Activated CD8-positive, alpha-beta memory T cell treated with anti-CD3 and anti-CD28 coated beads for 36 hours (primary cell): ENCODE results near the gene SLC66A3. TPM values are rescaled to one million over a fixed set of nuclear protein-coding genes. Genes with fewer than 3 reads are reported as not detected.
"Not testable (repeated sequence)": the region's sequence is repeated elsewhere in the genome, so short reads cannot be mapped to it uniquely, and the experiment has no call there.

Experiments used
- CTCF ChIA-PET: fragments of 350-600 bp; sonication (Branson Sonifier 250); formaldehyde crosslinking; loops from one replicate; lab custom pipeline; 2021; ENCODE audit warnings: antibody characterized with exemption; lab: Charles Lee
- POLR2A ChIA-PET: fragments of 350-600 bp; sonication (Branson Sonifier 250); formaldehyde crosslinking; loops from one replicate; lab custom pipeline; 2021; ENCODE audit warnings: antibody characterized with exemption; lab: Charles Lee
- total RNA-seq, 2 experiments: library from RNA; stranded (reverse); gene quantifications; one replicate each; pipeline ENCODE4 v1.2.3, GENCODE V29; 2021

The SLC66A3 gene
- total RNA-seq, 2 experiments from 2014 or later, result 10.2 to 11.1 TPM

DNA sequence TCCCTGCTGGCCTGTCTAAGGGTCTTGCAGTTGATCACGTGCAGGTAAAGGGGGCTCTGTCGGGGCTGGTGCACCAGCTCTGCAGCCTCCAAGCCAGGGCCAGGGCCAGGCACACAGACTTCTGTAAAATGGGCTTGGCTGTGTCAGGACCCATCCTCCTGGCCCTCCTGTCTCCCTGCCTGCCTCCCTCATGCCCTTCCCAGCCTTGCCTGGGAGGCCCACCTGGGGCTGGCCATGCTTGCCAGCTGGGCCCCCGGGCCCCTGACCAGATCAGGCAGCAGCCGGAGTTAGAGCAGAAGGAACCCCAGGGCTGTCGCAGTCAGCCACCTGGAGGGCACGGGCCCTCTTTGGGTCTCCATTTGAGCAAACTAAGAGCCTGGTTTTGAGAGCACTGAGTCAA, 2.0 kb downstream of the SLC66A3 start:
- ChIA-PET CTCF (no interaction called here), POLR2A (interaction anchor here (0.6 kb wide), 1 partner anchor 467 kb away, joined by 3 read pairs; no protein-coding TSS in a partner anchor)

DNA sequence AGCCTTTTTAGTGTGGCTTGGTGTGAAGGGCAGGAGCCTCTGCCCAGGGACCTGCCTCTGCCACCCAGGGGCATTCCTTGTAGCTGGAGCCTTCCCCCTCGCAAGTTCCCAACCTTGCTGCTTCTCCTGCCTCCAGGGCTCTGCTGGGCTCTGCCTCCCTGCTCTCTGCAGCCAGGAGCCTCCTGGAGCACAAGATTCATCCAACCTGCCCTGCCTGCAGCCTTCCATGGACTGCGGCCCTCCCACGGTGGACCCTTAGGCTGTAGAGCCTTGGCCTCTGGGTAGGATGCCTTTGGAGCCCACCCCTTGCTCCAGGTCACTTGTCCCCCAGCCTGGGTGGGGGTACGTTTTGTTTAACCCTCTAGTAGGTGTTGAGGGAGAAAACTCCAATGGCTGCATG, 2.5 kb downstream of the SLC66A3 start:
- ChIA-PET CTCF (no interaction called here), POLR2A (no interaction called here)

DNA sequence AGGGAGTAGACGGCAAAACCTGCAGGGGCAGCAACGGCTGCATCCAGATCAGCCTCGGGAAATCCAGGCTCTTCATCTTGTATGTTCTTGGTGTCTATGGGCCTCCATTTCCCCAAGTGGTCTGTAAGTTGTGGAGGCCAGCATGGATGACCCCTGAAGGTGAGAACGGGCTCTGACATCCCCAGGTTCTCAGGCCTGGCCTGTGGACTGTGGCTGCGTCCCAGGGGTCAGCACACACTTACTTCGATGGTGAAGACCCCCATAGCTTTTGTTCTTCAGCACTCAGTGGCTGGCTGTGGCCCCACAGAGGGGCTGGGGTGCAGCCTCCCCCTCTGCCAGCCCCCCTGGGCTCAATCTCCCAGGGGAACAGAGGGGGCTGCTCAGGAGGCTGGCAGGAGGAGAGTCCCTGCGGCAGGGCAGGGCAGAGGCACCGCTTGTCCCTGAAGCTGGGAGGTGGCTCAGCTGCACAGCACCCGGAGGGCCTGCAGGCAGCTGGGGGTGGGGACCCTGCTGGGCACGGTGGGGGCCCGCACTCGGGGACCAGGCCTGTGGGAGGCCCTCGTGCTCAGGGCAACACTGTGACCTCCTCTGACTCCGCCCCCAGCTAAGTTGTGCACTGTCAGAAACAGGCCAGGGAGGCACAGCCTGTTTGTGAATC, 3.8 kb downstream of the SLC66A3 start:
- POLR2A ChIA-PET, result no interaction called here
- CTCF ChIA-PET, result interaction anchor here (1.2 kb wide), 1 partner anchor 27 kb away, joined by 3 read pairs; no protein-coding TSS in a partner anchor

DNA sequence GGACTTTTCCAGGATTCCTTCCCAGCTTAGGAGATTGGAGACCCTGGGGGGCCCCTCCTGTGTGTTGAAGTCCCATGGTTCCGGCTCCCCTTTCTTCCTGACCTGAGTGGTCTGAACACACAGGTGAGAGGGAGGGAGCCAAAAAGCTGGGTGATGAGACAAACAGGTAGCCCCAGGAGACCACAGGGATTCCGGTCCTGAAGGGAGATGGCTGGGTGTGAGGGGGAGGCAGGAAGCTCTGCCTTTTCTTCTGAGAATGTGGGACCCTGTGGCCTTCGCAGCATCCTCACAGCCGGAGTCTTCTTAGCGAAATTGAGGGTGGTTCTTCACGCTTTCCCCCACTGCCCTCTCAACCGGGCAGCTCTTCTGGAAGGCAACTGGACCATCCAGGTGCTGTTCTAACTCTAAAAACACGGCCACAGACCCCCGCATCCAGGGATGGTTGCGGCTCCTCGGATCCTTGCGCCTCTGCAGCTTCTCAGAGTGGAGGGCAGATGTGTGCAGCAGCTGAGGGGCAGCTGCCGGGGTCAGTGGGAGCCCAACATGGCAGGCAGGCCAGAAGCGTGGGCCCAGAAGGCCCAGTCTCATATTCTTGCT, 4.4 kb downstream of the SLC66A3 start:
- CTCF ChIA-PET, result interaction anchor here (1.2 kb wide), 1 partner anchor 27 kb away, joined by 3 read pairs; no protein-coding TSS in a partner anchor
- POLR2A ChIA-PET, result no interaction called here

DNA sequence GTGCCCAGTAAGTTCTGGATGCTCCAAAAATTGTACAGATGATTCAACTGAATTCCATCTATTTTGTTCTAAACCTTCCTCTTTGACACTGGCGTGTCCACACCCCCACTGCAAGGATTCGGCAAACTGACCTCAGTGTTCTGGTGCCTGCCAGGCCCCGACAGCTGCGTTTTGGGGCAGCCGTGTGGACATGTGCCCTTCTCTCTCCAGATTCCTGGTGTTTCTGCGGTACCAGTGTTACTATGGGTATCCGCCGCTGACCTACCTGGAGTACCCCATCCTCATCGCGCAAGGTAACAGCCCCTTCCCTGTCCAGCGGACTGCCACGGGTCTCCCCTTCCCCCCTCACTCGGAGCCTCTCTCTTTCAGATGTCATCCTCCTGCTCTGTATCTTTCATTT, 5.0 kb downstream of the SLC66A3 start:
- ChIA-PET CTCF (interaction anchor here (1.5 kb wide), 1 partner anchor 28 kb away, joined by 6 read pairs; a partner anchor contains a TSS), POLR2A (no interaction called here)

DNA sequence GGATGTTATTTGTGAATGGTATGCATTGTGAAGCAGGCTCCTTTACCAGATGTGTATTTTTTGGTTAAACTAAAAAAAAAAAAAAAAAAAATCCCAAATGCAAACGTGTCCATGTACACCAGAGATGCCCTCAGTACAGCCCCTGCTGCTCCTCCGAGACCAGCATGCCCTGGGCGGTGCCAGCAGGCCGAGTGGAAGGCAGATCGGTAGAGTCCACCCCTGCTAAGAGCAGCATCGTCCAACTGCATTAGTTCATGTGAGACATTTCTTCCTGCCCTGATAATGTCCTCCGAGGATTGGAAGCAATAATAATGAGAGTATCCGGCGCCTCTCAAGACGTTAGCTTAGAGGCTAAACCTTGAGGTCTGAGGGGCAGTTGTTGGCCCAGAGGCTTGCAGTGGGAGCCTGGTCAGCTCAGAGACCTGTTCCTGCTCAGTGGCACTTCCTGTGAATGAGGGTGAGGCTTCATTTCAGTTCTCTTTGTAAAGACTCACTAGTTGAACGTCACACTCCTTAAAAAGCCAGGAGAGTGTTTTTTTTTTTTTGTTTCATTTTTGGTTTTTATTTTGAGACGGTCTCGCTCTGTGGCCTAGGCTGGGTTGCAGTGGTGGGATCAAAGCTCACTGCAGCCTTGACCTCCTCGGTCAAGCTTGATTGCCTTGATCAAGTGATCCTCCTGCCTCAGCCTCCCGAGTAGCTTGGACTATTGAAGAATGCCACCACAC, 5.6 kb downstream of the SLC66A3 start:
- ChIA-PET CTCF (interaction anchor here (1.5 kb wide), 1 partner anchor 28 kb away, joined by 6 read pairs; a partner anchor contains a TSS), POLR2A (interaction anchor here (0.7 kb wide), 1 partner anchor 8 kb away, joined by 5 read pairs; no protein-coding TSS in a partner anchor)

DNA sequence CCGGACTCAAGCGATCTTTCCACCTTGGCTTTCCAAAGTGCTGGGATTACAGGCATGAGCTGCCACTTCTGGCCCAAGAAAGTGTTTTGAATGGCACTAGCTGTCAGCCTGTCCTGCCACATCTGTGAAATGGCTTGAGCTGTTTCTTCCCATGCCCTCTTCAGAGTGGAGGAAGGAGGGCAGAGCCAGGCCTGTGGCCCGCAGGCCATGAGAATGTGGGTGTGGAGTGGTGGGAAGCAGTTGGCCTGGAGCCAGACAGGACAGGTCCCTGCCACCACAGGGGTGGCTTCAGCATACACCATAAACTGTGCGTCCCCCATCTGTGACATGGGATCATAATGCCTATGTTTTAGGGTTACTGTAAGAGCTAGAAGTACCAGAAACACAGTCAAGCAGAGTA, 6.5 kb downstream of the SLC66A3 start:
- ChIA-PET POLR2A (interaction anchor here (0.6 kb wide), 1 partner anchor 182 kb away, joined by 3 read pairs; the partner anchor contains the start of gene ROCK2), CTCF (interaction anchor here (1.5 kb wide), 1 partner anchor 29 kb away, joined by 6 read pairs; a partner anchor contains a TSS)

DNA sequence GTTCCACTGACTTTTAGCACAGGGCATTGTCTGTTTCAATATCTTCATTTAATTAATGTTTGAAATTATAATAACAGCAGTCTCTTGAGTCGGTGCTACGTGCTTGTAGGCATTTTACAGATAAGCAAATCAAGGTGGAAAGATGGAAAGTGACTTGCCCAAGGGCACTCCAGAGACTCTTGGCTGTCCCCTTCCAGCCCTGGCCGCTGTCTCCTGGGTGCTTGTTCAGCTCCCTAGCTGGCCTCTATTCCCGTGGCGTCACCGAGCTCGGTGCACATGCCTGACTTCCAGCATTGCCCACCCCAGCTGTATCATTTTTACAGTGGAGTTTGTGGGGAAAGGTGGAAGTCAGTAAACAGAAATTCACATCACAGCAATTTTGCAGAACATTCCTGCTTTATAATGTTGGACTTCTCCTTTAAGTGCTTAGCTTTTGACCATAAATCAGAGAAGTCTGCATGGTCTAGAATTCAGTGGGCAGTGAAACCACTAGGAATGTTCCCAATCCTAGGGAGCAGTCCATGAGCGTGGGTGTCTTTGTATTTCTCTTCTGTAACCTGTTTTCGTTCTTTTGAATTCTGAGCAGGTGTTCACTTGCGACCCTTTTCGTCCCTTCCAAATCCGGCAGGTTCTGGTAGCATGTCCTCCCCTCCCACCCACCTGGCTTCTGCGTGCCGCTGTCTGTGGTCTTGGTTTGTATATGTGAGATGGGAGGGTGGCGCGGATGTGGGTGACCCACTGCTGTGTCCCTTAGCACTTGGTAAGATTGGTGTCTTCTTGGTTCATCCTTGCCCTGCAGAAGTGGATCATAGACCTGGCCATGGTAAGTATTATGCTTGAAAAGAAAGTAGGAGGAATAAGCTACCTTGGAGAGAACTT, 8.4 kb downstream of the SLC66A3 start:
- ChIA-PET CTCF (no interaction called here), POLR2A (no interaction called here)

DNA sequence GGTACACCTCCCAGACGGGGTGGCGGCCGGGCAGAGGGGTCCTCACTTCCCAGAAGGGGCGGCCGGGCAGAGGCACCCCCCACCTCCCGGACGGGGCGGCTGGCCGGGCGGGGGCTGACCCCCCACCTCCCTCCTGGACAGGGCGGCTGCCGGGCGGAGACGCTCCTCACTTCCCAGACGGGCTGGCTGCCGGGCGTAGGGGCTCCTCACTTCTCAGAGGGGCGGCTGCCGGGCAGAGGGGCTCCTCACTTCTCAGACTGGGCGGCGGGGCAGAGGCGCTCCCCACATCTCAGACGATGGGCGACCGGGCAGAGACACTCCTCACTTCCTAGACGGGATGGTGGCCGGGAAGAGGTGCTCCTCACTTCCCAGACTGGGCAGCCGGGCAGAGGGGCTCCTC, 9.8 kb downstream of the SLC66A3 start:
- CTCF ChIA-PET, POLR2A ChIA-PET: not testable (repeated sequence)

DNA sequence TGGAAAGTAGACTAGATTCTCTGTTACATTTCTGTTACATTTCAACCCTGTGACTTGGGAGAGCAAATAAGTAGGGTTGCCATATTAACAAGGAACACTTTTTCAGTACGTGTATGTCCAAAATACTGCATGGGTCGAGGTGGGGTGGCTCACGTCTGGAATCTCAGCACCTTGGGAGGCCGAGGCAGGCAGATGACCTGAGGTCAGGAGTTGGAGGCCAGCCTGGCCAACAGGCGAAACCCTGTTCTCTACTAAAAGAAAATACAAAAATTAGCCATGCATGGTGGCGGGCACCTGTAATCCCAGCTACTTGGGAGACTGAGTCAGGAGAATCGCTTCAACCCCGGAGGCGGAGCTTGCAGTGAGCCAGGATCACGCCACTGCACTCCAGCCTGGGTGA, 11.2 kb downstream of the SLC66A3 start:
- CTCF ChIA-PET, result no interaction called here
- POLR2A ChIA-PET, result no interaction called here

DNA sequence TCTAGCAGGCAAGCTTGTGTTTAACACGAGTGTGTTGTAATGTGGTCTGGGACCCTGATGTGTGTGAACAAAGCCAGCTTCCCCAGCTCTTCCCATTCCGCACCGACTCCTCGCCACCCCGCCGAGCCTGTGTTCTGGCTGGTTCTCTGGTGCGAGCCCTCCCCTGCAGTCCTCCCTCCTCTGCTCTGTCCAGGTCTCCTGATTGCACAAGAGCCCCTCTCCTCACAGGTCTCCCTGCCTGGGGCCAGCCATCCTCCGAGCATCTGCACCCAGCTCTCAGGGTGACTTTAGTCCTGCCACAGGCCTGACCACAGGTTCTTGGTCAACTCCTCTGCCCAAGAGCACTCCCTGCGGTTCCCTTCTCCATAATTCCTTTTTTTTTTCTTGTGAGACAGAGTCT, 13.2 kb downstream of the SLC66A3 start:
- ChIA-PET CTCF (no interaction called here), POLR2A (no interaction called here)

DNA sequence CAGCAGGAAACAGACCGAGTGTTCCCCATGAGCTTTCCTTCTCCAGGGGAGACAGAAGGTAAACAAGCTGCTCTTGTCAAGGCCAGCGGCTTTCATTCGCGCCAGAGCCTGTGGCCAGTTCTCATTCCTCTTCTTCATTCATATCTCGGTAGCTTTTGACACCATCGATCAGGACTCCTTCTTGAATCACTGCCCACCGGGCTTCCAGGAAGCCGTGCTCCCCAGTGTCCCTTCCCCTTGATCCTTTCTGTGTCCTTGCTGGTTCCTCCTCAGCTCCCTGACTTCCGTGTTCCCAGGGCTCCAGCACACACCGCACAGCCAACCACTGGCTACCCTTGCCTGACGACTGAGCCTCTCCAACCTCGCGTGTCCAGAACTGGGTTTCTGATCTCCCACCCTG, 14.1 kb downstream of the SLC66A3 start:
- POLR2A ChIA-PET, result interaction anchor here (0.5 kb wide), 1 partner anchor 456 kb away, joined by 3 read pairs; no protein-coding TSS in a partner anchor
- CTCF ChIA-PET, result no interaction called here

DNA sequence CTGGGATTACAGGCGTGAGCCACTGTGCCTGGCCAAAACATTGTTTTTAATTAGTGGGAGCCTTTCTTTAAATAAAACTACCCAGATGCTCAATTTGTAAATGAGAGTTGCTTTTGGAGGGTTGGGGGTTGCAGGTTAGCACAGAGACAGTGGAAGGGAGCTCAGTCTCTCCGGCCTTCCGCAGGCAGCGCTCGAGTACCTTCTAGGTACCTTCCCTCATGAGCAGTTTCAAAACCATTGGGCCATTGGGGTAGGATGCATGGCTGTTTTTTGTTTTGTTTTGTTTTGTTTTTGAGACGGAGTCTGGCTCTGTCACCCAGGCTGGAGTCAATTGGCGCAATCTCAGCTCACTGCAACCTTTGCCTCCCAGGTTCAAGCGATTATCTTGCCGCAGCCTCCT, 19.0 kb downstream of the SLC66A3 start:
- ChIA-PET CTCF (no interaction called here), POLR2A (no interaction called here)

DNA sequence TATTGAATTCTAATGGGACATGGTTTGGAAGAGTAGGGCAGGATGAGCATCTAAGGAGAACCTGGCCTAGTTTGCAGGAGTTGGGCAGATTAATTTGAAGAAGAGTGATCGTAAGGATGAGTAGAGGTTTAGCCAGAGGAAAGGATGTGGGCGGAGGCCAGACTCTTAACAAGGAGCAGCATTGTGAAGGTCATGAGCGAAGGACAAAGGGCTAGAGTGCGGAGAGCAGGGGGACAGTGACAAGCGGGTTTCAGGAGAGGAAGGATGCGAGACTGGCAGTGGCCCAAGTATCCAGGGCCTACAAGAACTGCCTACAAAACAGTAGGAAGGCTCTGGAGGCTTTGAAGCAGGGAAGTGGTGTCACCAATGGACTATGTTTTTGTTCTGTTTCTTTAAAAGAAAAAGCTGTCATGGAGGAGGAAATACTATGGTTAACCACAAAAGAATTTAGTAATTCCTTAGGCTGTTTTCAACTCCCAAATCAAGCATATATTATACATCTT, 20.1 kb downstream of the SLC66A3 start:
- POLR2A ChIA-PET, result no interaction called here
- CTCF ChIA-PET, result no interaction called here

DNA sequence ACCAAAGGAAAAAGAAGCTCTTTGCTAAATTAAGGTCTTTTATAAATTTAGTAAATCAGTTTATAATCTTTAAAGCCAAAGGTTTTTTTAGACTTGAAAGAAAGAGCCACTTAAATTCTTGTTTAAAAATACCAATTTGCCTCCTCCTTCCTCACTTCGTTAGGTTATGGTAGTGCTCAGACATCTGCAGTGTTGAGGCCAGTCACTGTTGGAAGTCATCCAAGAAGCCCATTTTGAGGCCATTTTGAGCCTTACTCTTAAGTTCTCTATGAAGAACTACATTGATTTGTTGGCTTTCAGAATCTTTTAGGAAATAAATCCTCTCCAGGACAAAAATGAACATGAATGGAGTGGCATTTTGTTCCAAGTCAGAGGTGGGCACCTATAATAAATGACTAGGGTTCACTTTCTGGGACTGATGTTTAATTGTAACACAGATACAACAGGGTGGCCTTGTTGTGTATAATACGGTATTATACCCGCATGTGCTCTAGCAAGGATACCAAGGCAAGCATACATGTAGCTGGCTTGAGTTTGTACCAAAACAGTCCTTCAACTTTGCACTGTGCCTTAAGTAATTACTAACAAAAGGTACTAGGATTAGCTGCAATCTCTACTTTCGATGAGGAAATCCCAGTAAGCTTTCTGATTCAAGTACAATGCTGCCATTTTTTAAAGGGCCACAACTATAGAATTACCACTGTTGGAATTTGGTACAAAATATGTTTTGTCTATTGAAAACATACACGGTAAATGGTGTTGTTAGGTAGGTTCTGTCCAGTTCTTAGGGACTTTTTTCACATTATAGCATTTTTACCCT, 22.8 kb downstream of the SLC66A3 start:
- ChIA-PET POLR2A (no interaction called here), CTCF (interaction anchor here (0.7 kb wide), 2 partner anchors 9 to 45 kb away, joined by 3 to 5 read pairs; a partner anchor contains a TSS)

DNA sequence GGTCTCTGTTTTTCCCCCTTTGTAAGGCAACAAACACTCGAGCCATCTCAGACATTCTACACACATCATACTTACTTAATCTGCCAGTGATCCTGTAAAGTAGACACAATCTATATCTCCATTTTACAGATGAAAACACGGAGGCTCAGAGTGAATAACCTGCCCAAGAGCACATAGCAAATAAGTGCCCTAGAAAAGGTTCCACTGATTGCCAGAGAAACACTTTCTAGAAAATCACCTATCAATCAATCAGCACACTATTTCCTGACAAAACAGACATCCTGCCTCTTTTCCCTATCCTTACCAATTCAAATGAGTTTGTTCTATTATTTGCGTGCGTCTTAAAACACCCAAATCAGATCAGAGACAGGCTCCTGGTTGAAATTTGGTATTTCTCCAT, 23.9 kb downstream of the SLC66A3 start:
- CTCF ChIA-PET, result no interaction called here
- POLR2A ChIA-PET, result no interaction called here

DNA sequence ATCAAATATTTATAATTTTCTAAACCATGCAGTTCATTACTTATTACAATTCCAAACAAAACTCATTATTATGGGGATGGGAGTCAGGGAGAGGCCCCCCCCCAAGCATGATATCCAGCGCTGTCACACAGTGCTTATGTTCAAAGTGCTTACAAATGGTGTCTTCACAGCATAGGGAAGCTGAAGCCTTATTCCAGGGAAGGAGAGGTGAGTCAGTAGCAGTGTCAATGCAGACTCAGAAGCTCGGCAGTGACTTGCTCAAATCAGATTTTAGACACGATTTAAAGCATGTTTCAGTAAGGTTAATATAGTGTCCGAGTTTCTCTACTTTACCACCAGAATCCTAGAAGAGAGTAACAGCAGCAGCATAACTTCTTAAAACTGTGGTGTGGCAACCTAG, 24.6 kb downstream of the SLC66A3 start:
- POLR2A ChIA-PET, result no interaction called here
- CTCF ChIA-PET, result no interaction called here

DNA sequence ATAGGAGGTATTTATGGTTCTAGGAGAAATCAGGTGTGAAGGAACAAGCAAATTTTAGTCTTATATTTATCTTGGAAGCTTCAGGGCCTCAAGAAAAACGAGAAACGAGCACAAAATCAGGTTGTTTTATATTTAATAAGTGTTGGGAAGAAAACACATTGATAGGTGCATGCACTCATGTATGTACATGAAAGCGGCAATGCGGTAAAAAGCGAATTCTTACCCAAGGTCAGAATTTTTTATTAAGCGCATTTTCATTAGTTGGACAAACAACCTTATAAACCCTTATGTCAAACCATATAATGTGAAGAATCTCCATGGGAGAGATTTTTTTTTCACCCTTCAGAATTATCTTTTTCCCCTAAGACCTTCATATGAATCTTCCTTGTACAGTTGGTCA, 25.4 kb downstream of the SLC66A3 start:
- POLR2A ChIA-PET, result no interaction called here
- CTCF ChIA-PET, result no interaction called here
